Cardiac fibroblast (primary cell): Measurements from ENCODE around the gene HYAL4.
"Not testable (repeated sequence)": the region's sequence is repeated elsewhere in the genome, so short reads cannot be mapped to it uniquely, and the experiment has no call there.

ENCODE experiments used
- DNase-seq, 2 donors: peaks; one replicate each; pipeline versions ENCODE4 v3.0.0 to v3.0.0-alpha.2; 2010; ENCODE audit warnings: low read depth in 2 of 2
- H3K4me3 ChIP-seq, 2 donors: replicated peaks in 1 of 2; 1 replicate in 1 of 2; 2 replicates in 1 of 2; pipeline ENCODE4 v1.5.1; 2011; ENCODE audit warnings: low read depth in 2 of 2, low read length in 2 of 2, mild to moderate bottlenecking in 2 of 2, moderate library complexity in 1 of 2
- CTCF ChIP-seq: IDR thresholded peaks from one replicate; pipeline ENCODE4 v1.5.1; 2011; ENCODE audit warnings: low read depth, mild to moderate bottlenecking, low read length, inconsistent platforms

HYAL4 gene

GRCh38 chr7:123888192-123888591 lies 43.2 kb downstream of the HYAL4 start:
- H3K4me3 ChIP-seq = no peak overlapping the region
- no peak for DNase-seq
- no peak for TF ChIP-seq CTCF

GRCh38 chr7:123894753-123895152 lies 49.8 kb downstream of the HYAL4 start:
- not testable (repeated sequence) for DNase-seq, H3K4me3 ChIP-seq

GRCh38 chr7:123901101-123901500 lies 56.1 kb downstream of the HYAL4 start:
- no peak overlapping the region for H3K4me3 ChIP-seq
- TF ChIP-seq CTCF = no peak

GRCh38 chr7:123905714-123906113 lies 60.7 kb downstream of the HYAL4 start:
- no peak overlapping the region for H3K4me3 ChIP-seq
- TF ChIP-seq CTCF = no peak
- DNase-seq = no peak

More at GRCh38 chr7:123901101-123901500, 56.1 kb downstream of the HYAL4 start:
- DNase-seq = no peak

GRCh38 chr7:123916240-123916724 lies 71.3 kb downstream of the HYAL4 start:
- TF ChIP-seq CTCF = peak; percentile 25
- DNase-seq = peak; percentile 28 to 44
- no peak overlapping the region for H3K4me3 ChIP-seq

GRCh38 chr7:123917878-123918277 lies 72.9 kb downstream of the HYAL4 start:
- no peak for TF ChIP-seq CTCF
- no peak for DNase-seq

GRCh38 chr7:123918309-123918708 lies 73.3 kb downstream of the HYAL4 start:
- TF ChIP-seq CTCF = no peak
- no peak for DNase-seq
- no peak overlapping the region for H3K4me3 ChIP-seq

More at GRCh38 chr7:123917878-123918277, 72.9 kb downstream of the HYAL4 start:
- no peak overlapping the region for H3K4me3 ChIP-seq
